ENCODE data around the gene FAM174B. TPM values are rescaled to one million over a fixed set of nuclear protein-coding genes. Genes with fewer than 3 reads are reported as not detected.
A peak's percentile ranks its signal among the peaks of the same experiment; 100 is the strongest.

FAM174B gene
- total RNA-seq, 1 donor from 2014 or later, result 33.2 TPM

DNA sequence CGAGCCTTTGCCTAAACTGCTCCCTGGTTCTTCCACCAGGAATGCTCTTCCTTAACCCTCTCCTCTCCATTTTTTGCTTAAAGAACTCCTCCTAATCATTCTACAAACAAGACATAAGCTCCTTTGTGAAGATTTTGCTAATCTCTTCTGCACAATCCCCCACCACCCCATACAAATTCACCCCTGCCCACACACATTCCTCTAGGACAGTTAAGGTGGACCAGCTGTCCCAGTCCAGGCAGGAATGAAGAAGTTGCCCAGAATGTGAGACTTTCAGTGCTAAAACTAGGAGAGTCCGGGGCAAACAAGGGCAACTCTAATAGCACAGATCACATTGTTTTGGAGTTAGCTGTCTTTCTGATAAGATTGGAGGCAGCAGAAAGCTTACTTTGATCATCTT lies 13.9 kb upstream of the FAM174B start:
- Mint-ChIP-seq H3K27me3 (peaks cover 3% of the 10 kb centered on the region), H3K4me3 (no peak overlapping the region), H3K4me1 (ENCODE audit: unreplicated experiment) (peaks cover 58% of the 10 kb centered on the region), H3K36me3 (no peaks in the 10 kb centered on the region), H3K27ac (no peak overlapping the region), H3K9me3 (no peaks in the 10 kb centered on the region)
- no peak for DNase-seq (ENCODE audit: extremely low spot score, unreplicated experiment)
- TF ChIP-seq, protein P1, sequence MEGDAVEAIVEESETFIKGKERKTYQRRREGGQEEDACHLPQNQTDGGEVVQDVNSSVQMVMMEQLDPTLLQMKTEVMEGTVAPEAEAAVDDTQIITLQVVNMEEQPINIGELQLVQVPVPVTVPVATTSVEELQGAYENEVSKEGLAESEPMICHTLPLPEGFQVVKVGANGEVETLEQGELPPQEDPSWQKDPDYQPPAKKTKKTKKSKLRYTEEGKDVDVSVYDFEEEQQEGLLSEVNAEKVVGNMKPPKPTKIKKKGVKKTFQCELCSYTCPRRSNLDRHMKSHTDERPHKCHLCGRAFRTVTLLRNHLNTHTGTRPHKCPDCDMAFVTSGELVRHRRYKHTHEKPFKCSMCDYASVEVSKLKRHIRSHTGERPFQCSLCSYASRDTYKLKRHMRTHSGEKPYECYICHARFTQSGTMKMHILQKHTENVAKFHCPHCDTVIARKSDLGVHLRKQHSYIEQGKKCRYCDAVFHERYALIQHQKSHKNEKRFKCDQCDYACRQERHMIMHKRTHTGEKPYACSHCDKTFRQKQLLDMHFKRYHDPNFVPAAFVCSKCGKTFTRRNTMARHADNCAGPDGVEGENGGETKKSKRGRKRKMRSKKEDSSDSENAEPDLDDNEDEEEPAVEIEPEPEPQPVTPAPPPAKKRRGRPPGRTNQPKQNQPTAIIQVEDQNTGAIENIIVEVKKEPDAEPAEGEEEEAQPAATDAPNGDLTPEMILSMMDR (conservative IDR thresholded peaks at IDR 0.05), result no peak

DNA sequence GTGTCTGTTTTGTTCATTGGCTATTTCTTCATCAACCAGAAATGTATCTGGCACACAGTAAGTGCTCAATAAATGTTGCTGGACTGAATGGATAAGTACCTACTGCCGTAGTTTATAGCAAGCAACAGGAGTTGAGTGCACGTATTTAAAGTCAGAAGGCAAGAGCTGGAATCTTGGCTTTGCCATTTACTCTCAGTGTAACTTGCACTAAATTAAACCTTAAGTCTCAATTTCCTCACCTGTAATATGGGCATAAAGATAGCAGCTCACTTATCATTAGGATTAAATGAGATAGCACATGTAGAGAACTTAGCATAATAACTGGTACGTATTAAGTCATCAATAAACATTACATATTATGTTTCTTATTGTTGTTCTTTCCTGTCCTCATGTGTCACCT lies 13.0 kb upstream of the FAM174B start:
- TF ChIP-seq, protein P1 (conservative IDR thresholded peaks at IDR 0.05), result no peak
- no peaks in the 10 kb centered on the region for H3K36me3 Mint-ChIP-seq
- no peak overlapping the region for H3K27ac Mint-ChIP-seq
- H3K4me1 Mint-ChIP-seq (ENCODE audit: unreplicated experiment), result peaks cover 62% of the 10 kb centered on the region
- peaks cover 3% of the 10 kb centered on the region for H3K27me3 Mint-ChIP-seq
- no peaks in the 10 kb centered on the region for H3K9me3 Mint-ChIP-seq
- no peak overlapping the region for H3K4me3 Mint-ChIP-seq
- no peak for DNase-seq (ENCODE audit: extremely low spot score, unreplicated experiment)

DNA sequence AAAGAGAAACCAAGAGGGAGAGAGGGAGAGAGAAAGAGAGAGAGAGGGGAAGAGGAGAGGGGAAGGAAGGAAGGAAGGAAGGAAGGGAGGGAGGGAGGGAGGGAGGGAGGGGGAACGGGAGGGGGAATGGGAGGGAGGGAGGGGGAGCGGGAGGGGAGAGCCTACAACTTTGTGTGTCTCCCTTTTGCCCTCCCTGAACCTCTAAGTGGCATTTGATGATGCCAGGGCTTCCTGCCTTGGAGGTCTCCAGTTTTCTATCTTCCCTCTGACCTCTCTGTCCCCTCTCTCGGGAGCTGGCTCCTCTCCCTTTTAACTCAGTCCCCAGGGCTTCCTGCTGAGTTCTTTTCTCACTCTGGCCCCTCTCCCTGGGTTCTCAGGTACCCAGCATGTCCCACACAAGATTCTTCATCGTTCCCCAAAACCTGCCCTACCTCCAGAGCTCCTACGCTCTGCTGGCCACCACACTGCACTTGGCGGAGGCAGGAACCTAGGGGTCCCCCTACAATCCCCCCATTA lies 12.5 kb upstream of the FAM174B start:
- Mint-ChIP-seq H3K9me3 (no peaks in the 10 kb centered on the region), H3K4me1 (ENCODE audit: unreplicated experiment) (peaks cover 62% of the 10 kb centered on the region)

DNA sequence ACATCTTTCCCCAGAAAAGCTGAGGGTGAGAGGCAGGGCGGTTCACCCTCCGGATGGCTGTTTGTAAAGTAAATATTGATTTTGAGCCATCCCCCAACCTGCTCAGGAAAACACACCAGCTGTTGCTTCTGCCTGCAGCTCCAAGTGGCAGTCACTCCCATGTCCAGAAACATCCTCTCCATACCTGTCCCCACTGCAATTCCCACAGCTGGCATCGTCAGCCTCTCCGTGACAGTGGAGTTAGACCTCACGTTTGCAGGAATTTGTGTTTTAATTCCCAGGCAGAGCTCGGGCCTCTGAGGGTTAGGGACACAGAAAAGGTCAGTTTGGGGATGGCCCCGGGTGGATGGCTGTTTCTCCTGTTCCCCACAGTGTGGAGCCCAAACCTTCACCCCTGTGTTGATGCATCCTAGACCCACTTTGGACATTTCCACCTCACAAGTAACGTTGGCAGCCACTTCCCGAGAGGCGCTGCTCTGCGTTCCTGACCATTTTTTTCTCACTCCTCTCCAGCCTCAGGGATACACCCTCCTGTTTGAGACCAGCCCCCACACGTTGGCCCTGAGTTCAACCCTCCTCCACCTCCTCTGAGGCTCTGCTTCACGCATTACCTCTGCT lies 11.8 kb upstream of the FAM174B start:
- Mint-ChIP-seq H3K27me3 (peaks cover 3% of the 10 kb centered on the region), H3K9me3 (no peaks in the 10 kb centered on the region), H3K4me1 (ENCODE audit: unreplicated experiment) (peaks cover 56% of the 10 kb centered on the region), H3K27ac (peak overlapping the region; percentile 81), H3K36me3 (no peaks in the 10 kb centered on the region), H3K4me3 (peak overlapping the region; percentile 61)
- no peak for DNase-seq (ENCODE audit: extremely low spot score, unreplicated experiment)
- TF ChIP-seq, protein P1 (conservative IDR thresholded peaks at IDR 0.05), result no peak

More for the DNA sequence above, 12.5 kb upstream of the FAM174B start:
- Mint-ChIP-seq H3K4me3 (peak overlapping the region; percentile 61), H3K27ac (peak overlapping the region; percentile 81), H3K27me3 (peaks cover 3% of the 10 kb centered on the region), H3K36me3 (no peaks in the 10 kb centered on the region)
- DNase-seq (ENCODE audit: extremely low spot score, unreplicated experiment), result no peak
- TF ChIP-seq, protein P1 (conservative IDR thresholded peaks at IDR 0.05), result no peak

DNA sequence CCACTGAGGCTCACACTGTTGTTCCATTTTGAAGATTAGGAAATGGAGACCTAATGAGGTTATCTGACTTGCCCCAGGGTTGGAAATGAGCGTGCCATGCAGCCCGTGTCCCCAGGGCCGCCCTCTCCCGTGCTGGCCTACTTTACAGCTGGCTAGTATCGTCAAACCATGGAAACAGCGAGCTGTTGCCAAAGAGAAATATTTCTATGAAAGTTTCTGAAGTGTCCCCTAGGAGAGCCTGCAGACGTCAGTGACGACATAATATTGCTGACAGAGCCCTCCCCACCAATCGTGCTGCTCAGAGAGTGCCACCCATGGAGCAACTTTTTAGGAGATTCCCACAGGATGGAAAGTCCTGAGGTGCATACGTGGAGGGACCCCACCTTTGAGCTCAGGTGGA lies 11.2 kb upstream of the FAM174B start:
- Mint-ChIP-seq H3K27ac (peak overlapping the region; percentile 81), H3K4me3 (peak overlapping the region; percentile 56), H3K27me3 (peaks cover 3% of the 10 kb centered on the region), H3K4me1 (ENCODE audit: unreplicated experiment) (peaks cover 51% of the 10 kb centered on the region), H3K9me3 (no peaks in the 10 kb centered on the region), H3K36me3 (no peaks in the 10 kb centered on the region)
- TF ChIP-seq, protein P1 (conservative IDR thresholded peaks at IDR 0.05), result no peak
- no peak for DNase-seq (ENCODE audit: extremely low spot score, unreplicated experiment)

All from type B pancreatic cell (in vitro differentiated cells).